ENCODE results near the gene CAMK2A. TPM values are rescaled to one million over a fixed set of nuclear protein-coding genes. Genes with fewer than 3 reads are reported as not detected.

Gene CAMK2A
- total and polyA plus RNA-seq, 4 donors: under 0.01 TPM; not detected in 3

DNA sequence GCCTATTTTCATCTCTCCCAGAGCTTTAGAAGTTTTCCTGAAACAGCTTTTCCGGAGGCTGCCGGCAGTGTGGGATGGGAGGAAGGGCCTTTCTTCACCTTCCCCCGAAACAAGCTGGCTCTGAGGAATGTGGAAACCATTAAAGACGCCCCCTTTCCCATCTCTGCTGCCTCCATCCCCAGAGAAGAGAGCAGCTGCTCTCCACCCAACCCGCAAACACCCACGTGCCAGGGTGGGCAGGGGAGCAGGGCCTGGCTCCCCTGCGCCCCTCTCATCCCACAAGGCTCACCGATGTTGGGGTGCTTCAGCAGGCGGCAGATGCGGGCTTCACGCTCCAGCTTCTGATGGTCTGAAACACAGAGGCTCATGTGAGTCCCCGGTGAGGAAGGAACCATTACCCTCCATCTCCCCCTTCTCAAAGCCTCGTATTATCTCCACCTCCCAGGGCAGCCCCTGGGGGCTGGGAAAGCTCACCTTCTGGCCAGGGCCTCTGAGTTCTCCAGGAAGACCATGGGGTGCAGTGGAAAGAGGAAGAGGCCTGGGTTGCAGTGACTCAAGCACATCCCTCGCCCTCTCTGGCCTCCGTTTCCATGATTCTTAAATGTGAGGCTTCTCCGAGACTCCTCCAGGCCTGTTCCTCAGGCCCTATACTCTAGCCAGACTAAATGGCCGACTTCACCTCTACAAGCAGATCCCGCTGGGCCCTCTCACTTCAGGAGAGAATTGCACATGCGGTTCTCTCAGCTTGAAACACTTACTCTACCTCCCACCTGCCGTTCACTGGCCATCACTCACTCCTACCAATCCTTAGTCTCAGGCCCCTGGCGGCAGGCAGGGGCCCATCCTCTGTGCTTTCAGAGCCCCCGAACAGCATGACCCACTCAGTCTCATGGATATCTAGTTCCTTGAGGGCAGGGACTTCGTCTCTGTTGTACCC lies 24.6 kb downstream of the CAMK2A start:
- DNase-seq (ENCODE audit: low spot score): no peak
- 92% methylated on average over 23 of the region's 23 CpGs for WGBS
- TF ChIP-seq GABPA (IDR thresholded peaks at IDR 0.05 in 1 of 2, conservative IDR thresholded peaks at IDR 0.05 in 1 of 2): no peak
- no peak for TF ChIP-seq RXRA (IDR thresholded peaks at IDR 0.05)
- TF ChIP-seq YY1 (IDR thresholded peaks at IDR 0.05): no peak
- TF ChIP-seq, protein P1, sequence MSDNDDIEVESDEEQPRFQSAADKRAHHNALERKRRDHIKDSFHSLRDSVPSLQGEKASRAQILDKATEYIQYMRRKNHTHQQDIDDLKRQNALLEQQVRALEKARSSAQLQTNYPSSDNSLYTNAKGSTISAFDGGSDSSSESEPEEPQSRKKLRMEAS (IDR thresholded peaks at IDR 0.05): no peak
- no peak for TF ChIP-seq RAD21 (IDR thresholded peaks at IDR 0.05)
- TF ChIP-seq EGR1 (IDR thresholded peaks at IDR 0.05; ENCODE audit: low read depth in 2 of 2): no peak
- TF ChIP-seq FOXA1 (IDR thresholded peaks at IDR 0.05): no peak
- Histone ChIP-seq H3K4me3 (ENCODE audit: low read depth in 1 of 3, low read length in 3 of 3) (no peak overlapping the region), H3K9me3 (ENCODE audit: control insufficient read depth in 4 of 4, low read length in 3 of 4) (no peaks in the 10 kb centered on the region), H3K27me3 (ENCODE audit: control insufficient read depth in 4 of 4, insufficient read depth in 4 of 4, low read length in 3 of 4) (no peaks in the 10 kb centered on the region), H3K4me1 (ENCODE audit: control insufficient read depth in 4 of 4, insufficient read depth in 4 of 4, low read length in 3 of 4) (peaks cover 10 to 31% (median 22%) of the 10 kb centered on the region in 4 donors), H3K27ac (ENCODE audit: low read depth in 1 of 2, low read length in 2 of 2) (no peak overlapping the region), H3K9ac (ENCODE audit: low read depth in 1 of 2, low read length in 2 of 2) (no peak overlapping the region), H3K36me3 (ENCODE audit: control insufficient read depth in 4 of 4, insufficient read depth in 3 of 4, low read depth in 1 of 4, low read length in 3 of 4) (no peaks in the 10 kb centered on the region)

DNA sequence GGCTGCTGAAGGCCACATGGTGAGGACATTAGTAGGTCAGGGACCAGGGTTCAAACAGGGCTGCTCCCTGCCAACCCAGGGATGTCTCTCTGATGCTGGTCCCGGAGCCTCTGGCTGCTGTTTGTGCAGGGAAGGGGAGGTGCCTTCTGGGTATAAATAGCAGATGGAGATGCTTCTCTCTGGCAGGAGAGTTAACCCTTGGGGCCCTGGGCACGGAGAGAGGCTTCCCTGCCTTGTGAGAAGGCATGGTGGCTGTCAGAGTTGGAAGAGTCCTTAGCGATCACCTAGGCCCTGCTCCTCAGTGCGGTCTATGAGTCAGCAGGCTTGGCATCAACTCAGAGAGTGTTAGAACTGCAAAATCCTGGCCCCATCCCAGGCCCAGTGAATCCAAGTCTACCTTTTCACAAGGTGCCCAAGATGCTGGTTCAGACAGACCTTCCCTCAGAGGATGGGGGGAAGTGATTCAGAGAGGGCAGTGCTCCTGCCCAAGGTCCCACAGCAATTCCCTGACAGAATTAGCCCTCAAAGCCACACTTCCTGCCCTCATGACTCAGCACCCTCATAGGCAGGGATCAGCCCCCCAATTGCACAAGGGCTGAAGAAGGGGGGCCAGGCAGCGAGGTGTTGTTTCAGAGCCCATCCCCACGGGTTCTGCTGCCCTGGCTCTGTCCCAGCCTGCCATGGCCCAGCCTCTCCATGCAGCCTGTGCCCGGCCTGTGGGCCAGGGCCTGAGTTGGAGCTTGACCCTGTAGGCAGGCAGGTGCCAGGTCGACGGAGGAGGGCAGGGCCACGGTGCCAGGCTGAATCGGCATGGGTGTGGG lies 25.6 kb downstream of the CAMK2A start:
- 40% methylated on average over 11 of the region's 11 CpGs for WGBS
- H3K4me1 ChIP-seq (ENCODE audit: control insufficient read depth in 4 of 4, insufficient read depth in 4 of 4, low read length in 3 of 4): peaks cover 10 to 31% (median 22%) of the 10 kb centered on the region in 4 donors
- no peak overlapping the region for H3K9ac ChIP-seq (ENCODE audit: low read depth in 1 of 2, low read length in 2 of 2)
- TF ChIP-seq HNF4A (conservative IDR thresholded peaks at IDR 0.05) (peak in 1 of 2 donors; percentile 47), SP1 (IDR thresholded peaks at IDR 0.05) (no peak)
- H3K9me3 ChIP-seq (ENCODE audit: control insufficient read depth in 4 of 4, low read length in 3 of 4): no peaks in the 10 kb centered on the region
- DNase-seq (ENCODE audit: low spot score): no peak
- H3K27me3 ChIP-seq (ENCODE audit: control insufficient read depth in 4 of 4, insufficient read depth in 4 of 4, low read length in 3 of 4): no peaks in the 10 kb centered on the region
- no peak overlapping the region for H3K4me3 ChIP-seq (ENCODE audit: low read depth in 1 of 3, low read length in 3 of 3)
- H3K27ac ChIP-seq (ENCODE audit: low read depth in 1 of 2, low read length in 2 of 2): no peak overlapping the region
- H3K36me3 ChIP-seq (ENCODE audit: control insufficient read depth in 4 of 4, insufficient read depth in 3 of 4, low read depth in 1 of 4, low read length in 3 of 4): no peaks in the 10 kb centered on the region

DNA sequence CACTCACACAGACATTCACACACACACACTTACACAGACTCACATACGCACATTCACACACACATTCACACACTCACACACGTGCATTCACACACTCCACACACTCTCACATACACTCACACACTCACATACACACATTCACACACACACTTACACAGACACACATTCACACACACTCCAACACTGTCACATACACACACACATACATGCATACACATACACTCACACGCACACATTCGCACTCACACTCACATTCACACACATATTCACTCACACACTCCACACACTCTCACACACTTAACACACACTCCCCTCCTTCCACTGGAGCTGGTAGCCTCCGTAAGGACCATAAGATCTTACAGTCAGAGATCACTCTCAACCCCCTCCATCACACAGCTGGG lies 26.2 kb downstream of the CAMK2A start:
- Histone ChIP-seq H3K4me1 (ENCODE audit: control insufficient read depth in 4 of 4, insufficient read depth in 4 of 4, low read length in 3 of 4) (peaks cover 10 to 31% (median 22%) of the 10 kb centered on the region in 4 donors), H3K36me3 (ENCODE audit: control insufficient read depth in 4 of 4, insufficient read depth in 3 of 4, low read depth in 1 of 4, low read length in 3 of 4) (no peaks in the 10 kb centered on the region), H3K27ac (ENCODE audit: low read depth in 1 of 2, low read length in 2 of 2) (no peak overlapping the region), H3K27me3 (ENCODE audit: control insufficient read depth in 4 of 4, insufficient read depth in 4 of 4, low read length in 3 of 4) (no peaks in the 10 kb centered on the region), H3K4me3 (ENCODE audit: low read depth in 1 of 3, low read length in 3 of 3) (no peak overlapping the region), H3K9ac (ENCODE audit: low read depth in 1 of 2, low read length in 2 of 2) (no peak overlapping the region), H3K9me3 (ENCODE audit: control insufficient read depth in 4 of 4, low read length in 3 of 4) (no peaks in the 10 kb centered on the region)
- DNase-seq (ENCODE audit: low spot score): no peak
- TF ChIP-seq HNF4A (conservative IDR thresholded peaks at IDR 0.05) (no peak), NR2F2 (IDR thresholded peaks at IDR 0.05) (no peak), EGR1 (IDR thresholded peaks at IDR 0.05; ENCODE audit: low read depth in 2 of 2) (no peak), JUND (IDR thresholded peaks at IDR 0.05) (no peak), GABPA (IDR thresholded peaks at IDR 0.05 in 1 of 2, conservative IDR thresholded peaks at IDR 0.05 in 1 of 2) (no peak), YY1 (IDR thresholded peaks at IDR 0.05) (no peak)
- TF ChIP-seq, protein P2, sequence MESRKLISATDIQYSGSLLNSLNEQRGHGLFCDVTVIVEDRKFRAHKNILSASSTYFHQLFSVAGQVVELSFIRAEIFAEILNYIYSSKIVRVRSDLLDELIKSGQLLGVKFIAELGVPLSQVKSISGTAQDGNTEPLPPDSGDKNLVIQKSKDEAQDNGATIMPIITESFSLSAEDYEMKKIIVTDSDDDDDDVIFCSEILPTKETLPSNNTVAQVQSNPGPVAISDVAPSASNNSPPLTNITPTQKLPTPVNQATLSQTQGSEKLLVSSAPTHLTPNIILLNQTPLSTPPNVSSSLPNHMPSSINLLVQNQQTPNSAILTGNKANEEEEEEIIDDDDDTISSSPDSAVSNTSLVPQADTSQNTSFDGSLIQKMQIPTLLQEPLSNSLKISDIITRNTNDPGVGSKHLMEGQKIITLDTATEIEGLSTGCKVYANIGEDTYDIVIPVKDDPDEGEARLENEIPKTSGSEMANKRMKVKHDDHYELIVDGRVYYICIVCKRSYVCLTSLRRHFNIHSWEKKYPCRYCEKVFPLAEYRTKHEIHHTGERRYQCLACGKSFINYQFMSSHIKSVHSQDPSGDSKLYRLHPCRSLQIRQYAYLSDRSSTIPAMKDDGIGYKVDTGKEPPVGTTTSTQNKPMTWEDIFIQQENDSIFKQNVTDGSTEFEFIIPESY (IDR thresholded peaks at IDR 0.05): no peak
- TF ChIP-seq, protein P3, sequence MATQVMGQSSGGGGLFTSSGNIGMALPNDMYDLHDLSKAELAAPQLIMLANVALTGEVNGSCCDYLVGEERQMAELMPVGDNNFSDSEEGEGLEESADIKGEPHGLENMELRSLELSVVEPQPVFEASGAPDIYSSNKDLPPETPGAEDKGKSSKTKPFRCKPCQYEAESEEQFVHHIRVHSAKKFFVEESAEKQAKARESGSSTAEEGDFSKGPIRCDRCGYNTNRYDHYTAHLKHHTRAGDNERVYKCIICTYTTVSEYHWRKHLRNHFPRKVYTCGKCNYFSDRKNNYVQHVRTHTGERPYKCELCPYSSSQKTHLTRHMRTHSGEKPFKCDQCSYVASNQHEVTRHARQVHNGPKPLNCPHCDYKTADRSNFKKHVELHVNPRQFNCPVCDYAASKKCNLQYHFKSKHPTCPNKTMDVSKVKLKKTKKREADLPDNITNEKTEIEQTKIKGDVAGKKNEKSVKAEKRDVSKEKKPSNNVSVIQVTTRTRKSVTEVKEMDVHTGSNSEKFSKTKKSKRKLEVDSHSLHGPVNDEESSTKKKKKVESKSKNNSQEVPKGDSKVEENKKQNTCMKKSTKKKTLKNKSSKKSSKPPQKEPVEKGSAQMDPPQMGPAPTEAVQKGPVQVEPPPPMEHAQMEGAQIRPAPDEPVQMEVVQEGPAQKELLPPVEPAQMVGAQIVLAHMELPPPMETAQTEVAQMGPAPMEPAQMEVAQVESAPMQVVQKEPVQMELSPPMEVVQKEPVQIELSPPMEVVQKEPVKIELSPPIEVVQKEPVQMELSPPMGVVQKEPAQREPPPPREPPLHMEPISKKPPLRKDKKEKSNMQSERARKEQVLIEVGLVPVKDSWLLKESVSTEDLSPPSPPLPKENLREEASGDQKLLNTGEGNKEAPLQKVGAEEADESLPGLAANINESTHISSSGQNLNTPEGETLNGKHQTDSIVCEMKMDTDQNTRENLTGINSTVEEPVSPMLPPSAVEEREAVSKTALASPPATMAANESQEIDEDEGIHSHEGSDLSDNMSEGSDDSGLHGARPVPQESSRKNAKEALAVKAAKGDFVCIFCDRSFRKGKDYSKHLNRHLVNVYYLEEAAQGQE (IDR thresholded peaks at IDR 0.05): no peak
- WGBS: 94% methylated on average over 5 of the region's 5 CpGs
